GM21515 (cell line): ENCODE data around the gene ZNF665.
"Not testable (repeated sequence)": the region's sequence is repeated elsewhere in the genome, so short reads cannot be mapped to it uniquely, and the experiment has no call there.

Source experiments
- ATAC-seq: cut with Tn5 transposase; IDR thresholded peaks from one replicate; pipeline ENCODE4 v1.9.1; 2021; ENCODE audit not compliant: unreplicated experiment

The ZNF665 gene

DNA sequence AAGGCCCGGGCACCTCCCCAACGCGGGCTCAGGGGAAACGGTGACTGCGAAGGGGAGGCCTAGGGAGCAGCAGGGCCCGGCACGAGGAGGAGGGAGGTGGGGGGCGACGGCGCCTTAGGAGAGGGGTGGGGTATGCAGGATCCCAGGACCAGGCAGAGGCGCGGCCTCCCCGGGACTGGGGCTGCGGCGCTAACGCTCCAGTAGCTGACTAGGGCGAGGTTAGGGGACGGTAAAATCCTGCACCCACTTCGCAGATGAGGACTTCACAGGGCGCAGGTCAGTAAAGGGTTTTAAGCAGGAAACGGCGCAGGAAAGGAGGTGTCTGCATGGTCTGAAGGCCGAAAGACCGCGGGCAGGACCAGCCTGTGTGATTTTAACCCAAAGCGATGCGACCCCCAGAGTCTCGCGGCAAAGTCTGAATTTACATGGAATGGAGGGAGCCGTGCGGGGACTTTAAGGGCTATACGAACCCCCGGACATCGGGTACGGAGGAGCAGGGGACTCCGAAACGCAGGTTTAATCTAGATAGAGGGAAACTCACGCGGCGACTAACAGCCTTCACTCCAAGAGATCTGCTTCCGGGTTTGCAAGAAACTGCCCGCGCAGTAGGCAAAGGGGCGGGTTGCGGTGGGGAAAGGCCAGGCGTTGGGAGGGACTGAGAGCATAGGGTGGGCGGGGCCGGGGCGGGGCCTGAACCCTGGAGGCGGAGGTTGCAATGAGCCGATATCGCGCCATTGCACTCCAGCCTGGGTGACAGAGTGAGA, at the start of gene ZNF665:
Gene ZNF665 (minus strand): TSS at position 588 of the 764 bp plus-strand sequence. CDS start 10,460 bp downstream, outside the sequence.
- ATAC-seq, result no peak

DNA sequence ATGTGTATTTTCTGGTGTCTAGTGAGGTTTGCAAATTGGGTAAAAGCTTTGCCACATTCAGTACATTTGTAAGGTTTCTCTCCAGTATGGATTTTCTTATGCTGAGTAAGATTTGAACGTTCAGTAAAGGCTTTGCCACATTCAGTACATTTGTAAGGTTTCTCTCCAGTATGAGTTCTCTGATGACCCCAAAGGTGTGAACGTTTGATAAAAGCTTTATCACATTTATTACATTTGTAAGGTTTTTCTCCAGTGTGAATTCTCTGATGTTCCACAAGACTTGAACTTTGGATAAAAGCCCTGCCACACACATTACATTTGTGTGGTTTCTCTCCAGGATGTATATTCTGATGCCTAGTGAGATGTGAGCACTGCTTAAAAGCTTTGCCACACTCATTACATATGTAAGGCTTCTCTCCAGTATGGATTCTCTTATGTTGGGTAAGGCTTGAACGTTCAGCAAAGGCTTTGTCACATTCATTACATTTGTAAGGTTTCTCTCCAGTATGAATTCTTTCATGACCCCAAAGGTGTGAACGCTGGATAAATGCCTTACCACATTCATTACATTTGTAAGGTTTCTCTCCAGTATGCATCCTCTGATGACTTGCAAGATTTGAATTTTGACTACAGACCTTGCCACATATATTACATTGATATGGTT, 44.1 kb upstream of the ZNF665 start:
- no peak for ATAC-seq

DNA sequence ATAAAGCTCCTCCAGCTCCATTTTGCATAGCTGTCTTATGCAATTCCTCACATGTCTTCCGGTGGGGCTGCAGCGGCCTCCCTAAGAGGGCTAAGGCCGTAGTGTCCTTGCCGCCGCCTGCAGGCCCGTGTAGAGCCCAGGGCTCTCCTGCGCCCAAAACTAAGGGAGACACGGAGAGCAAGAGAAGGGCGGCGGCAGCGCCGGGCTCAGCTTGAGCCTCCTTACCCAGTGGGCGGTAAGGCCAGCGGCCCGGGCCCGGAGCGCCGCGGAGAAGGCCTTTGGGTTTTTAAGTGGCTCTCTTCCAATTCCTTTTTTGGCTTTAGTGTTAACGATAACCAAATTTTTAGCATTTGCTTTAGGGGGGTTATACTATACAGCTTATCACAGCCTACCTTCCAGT, 31.4 kb upstream of the ZNF665 start:
- ATAC-seq, result no peak

DNA sequence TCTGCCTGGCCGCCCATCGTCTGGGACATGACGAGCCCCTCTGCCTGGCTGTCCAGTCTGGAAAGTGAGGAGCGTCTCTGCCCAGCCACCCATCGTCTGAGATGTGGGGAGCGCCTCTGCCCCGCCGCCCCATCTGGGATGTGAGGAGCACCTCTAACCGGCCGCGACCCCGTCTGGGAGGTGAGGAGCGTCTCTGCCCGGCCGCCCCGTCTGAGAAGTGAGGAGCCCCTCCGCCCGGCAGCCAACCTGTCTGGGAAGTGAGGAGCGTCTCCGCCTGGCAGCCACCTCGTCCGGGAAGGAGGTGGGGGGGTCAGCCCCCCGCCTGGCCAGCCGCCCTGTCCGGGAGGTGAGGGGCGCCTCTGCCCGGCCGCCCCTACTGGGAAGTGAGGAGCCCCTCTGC, 29.6 kb upstream of the ZNF665 start:
- not testable (repeated sequence) for ATAC-seq

DNA sequence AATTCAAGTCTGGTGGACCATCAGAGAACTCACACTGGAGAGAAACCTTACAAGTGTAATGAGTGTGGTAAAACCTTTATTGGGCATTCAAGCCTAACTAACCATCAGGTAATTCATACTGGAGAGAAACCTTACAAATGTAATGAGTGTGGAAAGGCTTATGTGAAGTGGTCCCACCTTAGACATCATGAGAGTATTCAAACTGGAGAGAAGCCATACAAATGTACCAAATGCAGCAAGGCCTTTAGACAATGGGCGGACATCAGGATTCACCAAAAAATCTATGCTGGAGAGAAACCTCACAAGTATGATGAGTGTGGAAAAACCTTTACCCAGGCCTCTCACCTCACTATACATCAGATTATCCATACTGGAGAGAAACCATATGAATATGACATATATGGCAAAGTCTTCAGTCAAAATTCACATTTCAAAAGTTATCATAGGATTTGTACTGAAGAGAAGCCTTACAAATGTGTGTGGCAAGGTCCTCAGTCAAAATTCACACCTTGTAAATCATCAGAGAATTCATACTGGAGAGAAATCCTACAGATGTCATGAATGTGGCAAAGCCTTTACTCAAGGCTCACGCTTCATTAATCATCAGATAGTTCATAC, 19.7 kb upstream of the ZNF665 start:
- no peak for ATAC-seq

DNA sequence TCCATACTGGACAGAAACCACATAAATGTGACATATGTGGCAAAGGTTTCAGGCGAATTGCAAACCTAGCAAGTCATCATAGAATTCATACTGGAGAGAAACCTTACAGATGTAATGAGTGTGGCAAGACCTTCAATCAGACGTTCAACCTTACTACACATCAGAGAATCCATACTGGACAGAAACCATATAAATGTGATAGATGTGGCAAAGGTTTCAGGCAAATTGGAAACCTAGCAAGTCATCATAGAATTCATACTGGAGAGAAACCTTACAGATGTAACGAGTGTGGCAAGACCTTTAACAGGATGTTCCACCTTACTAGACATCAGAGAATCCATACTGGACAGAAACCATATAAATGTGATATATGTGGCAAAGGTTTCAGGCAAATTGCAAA, 18.4 kb upstream of the ZNF665 start:
- not testable (repeated sequence) for ATAC-seq

DNA sequence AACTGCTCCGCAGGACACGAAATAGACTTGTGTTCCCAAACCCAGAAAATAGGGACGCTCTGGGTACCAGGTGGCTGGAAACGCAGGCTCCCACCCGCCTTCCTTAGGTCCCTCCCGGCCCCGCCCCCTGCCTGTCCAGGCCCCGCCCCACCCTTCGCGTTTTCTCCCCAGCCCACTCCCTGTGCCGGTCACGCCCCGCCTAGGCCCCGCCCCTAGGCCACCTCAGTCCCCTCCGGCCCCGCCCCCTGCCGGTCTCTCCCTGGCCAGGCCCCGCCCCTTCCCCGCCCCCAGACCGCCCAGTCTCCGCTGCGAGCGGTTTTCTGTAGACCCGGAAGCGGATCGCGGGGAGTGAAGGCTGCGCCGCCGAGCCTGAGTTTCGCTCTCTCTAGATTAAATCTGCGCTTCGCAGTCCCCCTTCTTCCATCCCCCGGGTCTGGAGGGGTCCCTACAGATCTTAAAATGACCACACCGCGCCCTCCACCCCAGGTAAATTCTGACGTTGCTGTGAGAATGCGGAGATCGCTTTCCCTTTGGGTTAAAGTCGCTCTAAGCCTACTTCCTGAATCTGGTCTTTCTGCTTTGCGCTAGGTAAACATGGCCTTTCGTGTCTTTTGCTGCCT, 3.7 kb upstream of the ZNF665 start:
- no peak for ATAC-seq

DNA sequence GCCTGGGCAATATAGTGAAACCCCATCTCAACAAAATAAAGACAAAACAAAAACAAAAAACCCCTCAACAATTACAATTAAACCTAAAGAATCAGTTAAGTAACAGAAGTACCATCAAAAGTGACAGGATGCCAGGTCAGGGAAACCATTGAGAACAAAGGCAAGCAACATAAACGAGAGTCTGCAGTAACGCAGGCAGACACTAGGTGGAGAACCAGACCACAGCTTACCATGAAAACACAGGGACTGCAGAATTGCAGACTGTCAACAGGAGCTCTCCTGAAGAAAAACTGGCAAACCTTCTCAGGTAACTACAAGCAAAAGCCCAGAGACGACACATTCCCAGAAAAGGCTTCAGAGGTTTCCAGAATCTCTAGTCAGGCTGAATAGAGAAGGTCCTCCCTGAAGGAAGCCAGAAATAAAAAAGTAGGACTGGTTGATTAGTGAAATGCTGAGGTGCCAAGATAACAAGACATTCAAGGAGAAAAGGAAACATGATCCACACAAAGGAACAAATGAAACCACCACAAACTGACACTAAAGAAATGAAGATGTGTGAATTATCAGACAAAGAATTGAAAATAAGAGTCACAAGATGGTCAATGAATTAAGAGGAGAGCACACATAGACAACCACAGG, 2.2 kb upstream of the ZNF665 start:
- ATAC-seq, result no peak

DNA sequence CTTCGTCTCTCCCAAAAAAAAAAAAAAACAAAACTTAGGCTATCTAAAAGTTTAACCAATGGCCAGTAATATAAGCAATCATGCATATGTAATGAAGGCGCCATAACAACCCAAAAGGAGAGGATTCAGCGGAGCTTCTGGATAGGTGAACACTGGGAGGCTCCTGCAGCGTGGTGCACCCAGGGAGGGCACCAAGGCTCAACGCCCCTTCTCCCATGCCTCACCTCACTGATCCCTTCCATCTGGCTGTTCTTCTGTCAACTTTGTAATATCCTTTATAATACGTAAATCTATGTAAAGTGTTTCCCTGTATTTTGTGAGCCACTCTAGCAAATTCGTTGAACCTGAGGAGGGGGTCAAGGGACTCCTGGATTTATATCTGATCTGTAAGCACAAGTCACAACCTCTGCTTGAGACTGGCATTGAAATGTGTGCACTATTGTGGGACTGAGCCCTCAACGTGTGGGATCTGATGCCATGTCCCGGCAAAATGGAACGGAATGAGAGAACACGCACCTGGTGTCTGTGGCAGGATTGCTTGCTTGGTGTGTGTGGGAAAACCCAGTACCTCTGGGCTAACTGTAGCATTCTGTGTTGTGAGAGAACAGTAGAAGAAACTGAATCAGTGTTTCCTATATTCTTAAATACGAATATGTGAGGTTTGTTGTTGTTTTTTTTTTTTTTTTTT, 521 bp upstream of the ZNF665 start:
- ATAC-seq, result no peak

DNA sequence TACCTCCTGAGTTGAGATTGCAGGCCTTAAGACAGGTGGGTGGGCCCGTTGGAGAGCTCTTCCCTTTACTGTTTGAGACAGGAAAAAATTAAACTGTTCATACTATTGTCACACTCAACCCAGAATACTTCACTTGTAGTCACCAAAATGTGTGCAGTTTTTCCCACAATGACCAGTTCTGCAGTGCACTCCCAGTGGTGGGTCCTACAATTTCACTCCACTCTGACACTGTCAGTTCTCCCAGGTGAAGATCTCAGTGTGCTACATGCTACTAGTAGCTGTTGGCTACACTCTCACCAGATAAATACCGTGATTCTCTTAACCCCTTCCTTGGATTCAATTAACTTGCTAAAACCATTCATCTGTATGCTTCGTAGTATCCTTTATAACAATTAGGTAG, 2.9 kb downstream of the ZNF665 start:
- ATAC-seq, result no peak

DNA sequence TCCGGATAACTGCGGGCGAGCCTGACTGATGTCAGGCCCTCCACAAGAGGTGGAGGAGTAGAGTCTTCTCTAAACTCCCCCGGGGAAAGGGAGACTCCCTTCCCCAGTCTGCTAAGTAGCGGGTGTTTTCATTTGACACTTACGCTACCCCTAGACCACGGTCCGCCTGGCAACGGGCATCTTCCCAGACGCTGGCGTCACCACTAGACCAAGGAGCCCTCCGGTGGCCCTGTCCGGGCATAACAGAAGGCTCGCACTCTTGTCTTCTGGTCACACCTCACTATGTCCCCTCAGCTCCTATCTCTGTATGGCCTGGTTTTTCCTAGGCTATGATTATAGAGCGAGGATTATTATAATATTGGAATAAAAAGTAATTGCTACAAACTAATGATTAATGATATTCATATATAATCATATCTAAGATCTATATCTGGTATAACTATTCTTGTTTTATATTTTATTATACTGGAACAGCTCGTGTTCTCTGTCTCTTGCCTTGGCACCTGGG, 3.4 kb downstream of the ZNF665 start:
- ATAC-seq, result not testable (repeated sequence)

DNA sequence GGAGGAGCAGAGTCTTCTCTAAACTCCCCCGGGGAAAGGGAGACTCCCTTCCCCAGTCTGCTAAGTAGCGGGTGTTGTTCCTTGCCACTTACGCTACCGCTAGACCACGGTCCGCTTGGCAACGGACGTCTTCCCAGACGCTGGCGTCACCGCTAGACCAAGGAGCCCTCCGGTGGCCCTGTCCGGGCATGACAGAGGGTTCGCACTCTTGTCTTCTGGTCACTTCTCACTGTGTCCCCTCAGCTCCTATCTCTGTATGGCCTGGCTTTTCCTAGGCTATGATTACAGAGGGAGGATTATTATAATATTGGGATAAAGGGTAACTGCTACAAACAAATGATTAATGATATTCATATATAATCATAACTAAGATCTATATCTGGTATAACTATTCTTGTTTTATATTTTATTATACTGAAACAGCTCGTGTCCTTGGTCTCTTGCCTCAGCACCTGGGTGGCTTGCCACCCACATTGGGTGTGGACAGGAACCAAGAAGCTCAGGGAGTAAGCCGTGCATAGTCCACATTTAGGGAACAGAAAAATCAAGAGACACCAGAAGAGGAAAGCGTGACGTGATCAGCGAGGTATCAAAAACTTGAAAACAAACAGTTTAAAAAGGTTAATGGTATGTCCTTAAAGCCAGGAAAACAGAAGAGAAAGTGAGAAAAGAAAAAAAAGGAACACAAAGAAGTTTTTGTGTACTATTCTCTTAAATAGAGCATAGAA, 7.8 kb downstream of the ZNF665 start:
- ATAC-seq, result not testable (repeated sequence)

DNA sequence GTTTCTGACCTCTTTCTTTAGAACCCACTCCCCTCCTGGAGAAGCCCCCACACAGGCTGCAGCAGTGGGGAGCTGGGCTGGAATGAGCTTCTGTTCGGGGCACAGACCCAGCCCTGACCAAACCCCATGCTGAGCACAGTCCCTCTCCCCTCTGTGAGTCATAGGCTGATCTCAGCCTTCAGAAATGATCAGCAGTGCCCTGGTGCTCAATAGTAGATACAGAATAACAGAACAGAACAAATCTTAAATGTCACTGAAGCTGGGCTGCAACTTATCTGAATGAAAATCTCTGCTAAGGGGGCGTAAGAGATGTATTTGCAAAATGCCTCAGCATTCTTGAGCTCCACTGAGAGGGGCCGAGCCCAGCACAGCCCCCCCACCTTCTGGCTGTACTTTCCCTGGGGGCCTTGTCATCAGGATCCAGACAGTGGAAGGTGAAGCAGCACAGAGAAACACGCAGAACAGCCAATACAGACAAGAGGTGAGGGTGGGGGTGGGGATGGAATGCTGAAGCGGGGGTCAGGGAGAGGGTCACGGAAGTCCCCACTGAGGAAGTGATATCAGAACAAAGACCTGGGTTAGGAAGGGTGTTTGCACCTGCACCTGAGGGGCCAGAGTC, 9.9 kb downstream of the ZNF665 start:
- ATAC-seq, result no peak

DNA sequence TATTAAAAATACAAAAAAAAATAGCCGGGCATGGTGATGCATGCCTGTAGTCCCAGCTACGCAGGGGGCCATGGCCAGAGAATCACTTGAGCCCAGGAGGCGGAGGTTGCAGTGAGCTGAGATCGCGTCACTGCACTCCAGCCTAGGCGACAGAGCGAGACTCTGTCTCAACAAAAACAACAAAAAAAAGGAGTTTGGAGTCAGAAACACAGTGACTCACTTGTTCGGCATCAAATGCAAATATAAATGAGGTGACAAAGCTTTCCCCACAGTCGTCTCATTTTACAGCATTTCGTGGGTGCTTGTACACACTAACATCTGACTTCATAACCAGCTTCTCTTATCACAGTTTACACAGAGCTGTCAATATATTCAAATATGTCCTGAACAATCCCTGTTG, 11.0 kb downstream of the ZNF665 start:
- ATAC-seq, result no peak

DNA sequence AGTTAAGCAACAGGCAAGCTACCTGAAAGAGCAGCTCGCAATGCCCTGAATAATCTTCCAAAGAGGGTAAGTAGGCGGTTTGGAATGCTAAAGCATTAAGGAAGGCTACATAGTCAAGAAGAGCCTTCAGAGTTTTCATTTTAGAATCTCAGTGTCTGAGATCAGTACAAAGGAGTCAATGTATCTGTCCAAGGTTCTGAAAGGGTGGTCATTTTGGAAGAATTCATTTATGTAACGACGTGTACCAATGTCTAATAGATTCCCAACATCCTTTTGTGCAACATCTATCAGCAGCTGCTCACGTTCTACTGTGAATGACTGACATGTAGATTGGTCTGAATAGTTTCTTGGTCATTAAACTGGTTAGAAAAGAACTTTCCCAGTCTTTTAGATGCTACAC, 15.2 kb downstream of the ZNF665 start:
- no peak for ATAC-seq

DNA sequence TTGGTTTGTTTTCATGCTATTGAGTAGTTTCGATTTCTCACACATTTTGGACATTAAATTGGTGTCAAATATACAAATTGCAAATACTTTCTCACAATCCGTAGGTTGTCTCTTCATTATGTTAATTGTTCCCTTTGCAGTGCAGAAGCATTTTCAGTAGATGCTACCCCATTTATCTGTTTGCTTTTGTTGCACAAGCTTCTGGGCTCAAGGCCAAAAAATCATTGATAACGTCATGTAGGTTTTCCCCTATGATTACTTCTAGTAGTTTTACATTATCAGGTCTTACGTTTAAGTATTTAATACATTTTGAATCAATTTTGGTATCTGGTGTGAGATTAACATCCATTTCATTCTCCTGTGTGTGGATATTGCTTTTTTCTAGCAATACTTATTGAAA, 20.3 kb downstream of the ZNF665 start:
- no peak for ATAC-seq

DNA sequence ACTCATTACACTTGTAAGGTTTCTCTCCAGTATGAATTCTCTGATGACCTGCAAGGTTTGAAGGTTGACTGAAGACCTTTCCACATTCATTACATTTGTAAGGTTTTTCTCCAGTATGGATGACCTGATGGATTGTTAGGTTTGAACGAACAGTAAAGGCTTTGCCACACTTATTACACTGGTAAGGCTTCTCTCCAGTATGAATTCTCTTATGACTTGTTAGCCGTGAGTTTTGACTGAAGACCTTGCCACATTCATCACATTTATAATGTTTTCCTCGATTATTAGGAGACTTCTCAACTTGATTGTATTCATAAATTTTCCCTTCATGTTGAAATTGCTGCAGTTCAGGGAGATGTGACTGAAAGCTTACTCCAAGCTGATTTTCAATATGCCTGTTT, 27.5 kb downstream of the ZNF665 start:
- no peak for ATAC-seq

DNA sequence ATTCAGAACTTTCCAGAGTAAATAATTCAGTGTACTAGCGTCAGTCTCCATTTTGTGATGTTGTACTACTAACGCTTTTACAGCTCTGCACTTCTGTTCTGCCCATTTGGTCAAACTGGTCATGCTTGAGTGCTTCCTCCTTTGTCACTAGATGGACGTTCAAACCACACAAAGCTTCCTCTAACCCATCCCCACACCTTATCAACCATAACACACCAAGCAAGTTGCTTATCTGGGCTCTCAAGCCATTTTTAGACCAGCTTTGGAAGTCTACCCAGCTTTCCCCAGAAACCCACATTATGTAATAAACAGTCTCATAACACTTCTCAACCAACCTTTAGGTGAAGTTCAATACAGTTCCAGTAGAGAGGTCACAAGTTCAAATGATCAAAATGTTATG, 32.0 kb downstream of the ZNF665 start:
- no peak for ATAC-seq

DNA sequence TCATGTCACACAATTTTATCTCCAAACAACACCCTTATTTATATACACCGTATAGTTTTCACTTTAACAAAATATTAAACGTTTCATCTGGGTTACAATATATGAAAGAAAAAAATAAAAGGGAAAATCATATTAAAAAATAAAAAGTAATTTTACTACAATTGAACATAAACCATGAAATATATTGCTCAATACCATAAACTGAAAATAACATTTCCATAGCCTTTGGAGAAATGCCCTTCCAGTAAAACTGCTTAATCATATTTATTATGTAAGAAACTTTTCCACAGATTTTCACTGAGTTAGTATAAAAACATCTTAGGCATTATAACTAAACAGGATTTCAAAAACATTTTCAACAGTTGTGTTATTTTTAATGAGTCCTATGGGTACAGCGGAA, 32.8 kb downstream of the ZNF665 start:
- no peak for ATAC-seq
